Fibroblast of villous mesenchyme (primary cell): ENCODE measurements around the gene SLC25A53. TPM values are rescaled to one million over a fixed set of nuclear protein-coding genes. Genes with fewer than 3 reads are reported as not detected.
"Not testable (repeated sequence)": the region's sequence is repeated elsewhere in the genome, so short reads cannot be mapped to it uniquely, and the experiment has no call there.

ENCODE experiments used
- DNase-seq: peaks from one replicate; pipeline ENCODE4 v3.0.0-alpha.2; 2010; ENCODE audit warnings: low read depth
- H3K4me3 ChIP-seq: 2 replicates; pipeline ENCODE4 v1.5.1; 2011; ENCODE audit warnings: low read depth, mild to moderate bottlenecking, low read length
- CTCF ChIP-seq: IDR thresholded peaks from 2 replicates; pipeline ENCODE4 v1.5.1; 2012; ENCODE audit warnings: low read depth, mild to moderate bottlenecking, low read length; ENCODE audit not compliant: insufficient read depth
- total RNA-seq: library from RNA; depleted of rRNA; stranded (reverse); fragments of >200 nt; gene quantifications from 2 replicates; pipeline ENCODE4 v1.2.3, GENCODE V29; 2012

The SLC25A53 gene
- total RNA-seq, 1 donor: 5.6 TPM

DNA sequence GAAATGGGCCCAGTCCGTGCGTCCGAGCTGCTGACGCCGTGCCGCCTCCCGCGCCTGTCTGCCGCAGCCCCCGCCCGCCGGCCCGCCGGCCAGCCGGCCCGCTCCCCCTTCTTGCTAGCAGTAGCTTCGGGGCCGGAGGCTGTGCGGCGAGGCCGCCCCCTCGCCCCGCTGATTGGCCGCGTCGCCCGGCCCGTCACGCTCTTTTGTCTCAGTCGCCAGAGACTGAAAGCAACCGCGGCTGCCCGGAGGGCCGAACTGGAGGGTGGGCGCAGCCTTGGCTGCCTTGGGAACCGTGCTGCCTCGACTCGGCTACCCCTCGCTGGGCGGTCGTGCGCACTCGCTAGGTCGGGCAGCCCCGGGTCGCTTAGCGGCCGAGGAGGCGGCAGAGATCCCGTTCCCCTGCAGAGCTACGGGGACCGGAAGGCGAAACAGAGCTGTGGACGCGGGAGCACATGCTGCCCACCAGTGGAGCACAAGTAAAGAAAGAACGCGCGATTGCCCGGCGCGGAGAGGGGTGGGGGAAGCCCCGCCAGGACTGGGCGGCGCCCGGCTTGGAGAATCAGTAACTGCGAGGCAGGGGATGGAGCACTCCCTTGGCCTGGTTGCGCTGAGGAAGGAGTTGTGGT, 44.4 kb downstream of the SLC25A53 start, which contains the start of gene ZCCHC18:
ZCCHC18 (plus strand) TSS at position 198 of the 626 bp plus-strand sequence. CDS start 1,589 bp downstream, outside the sequence.
- no peak for TF ChIP-seq CTCF
- H3K4me3 ChIP-seq: peak within 1 kb of the TSS; percentile 62
- peak; percentile 41 for DNase-seq

DNA sequence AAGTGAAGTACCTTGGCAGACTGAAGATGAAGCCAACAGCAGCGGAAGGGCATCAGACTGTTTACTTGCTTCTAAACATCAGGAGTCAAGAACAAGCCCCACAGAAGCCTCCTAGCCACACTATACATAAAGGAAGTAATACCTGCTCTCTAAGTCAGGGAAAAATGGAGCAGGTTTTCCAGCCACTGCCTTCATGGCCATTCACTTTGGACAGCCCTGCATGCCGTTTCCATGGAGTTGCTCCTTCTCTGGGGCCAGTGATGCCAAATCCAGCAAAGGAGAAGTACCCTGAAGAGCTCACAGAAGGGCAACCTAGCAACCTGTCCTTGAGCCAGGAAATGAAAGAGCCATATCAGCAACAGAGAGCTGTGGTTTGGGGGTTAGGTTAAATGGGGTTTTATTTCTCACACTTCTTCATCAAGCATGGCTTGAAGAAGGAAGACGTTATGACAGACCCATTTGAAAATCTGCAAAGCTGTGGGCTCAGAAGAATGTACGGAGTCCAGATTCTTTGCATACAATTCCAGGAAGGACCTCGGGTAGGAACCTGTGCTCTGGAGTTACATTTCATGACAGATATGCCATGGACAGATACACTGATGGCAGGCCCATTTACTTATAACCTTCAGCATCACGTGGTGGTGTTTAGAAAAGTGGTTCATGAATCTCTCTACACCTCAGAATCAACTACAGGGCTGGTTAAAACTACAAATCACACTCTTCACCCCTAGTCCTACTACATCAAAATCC, 46.1 kb downstream of the SLC25A53 start:
- not testable (repeated sequence) for DNase-seq, H3K4me3 ChIP-seq

- H3K4me3 ChIP-seq: no peak overlapping the region
- TF ChIP-seq CTCF: no peak
- DNase-seq: no peak
Observed at GRCh38 chrX:104108955-104109354, 47.9 kb downstream of the SLC25A53 start.

DNA sequence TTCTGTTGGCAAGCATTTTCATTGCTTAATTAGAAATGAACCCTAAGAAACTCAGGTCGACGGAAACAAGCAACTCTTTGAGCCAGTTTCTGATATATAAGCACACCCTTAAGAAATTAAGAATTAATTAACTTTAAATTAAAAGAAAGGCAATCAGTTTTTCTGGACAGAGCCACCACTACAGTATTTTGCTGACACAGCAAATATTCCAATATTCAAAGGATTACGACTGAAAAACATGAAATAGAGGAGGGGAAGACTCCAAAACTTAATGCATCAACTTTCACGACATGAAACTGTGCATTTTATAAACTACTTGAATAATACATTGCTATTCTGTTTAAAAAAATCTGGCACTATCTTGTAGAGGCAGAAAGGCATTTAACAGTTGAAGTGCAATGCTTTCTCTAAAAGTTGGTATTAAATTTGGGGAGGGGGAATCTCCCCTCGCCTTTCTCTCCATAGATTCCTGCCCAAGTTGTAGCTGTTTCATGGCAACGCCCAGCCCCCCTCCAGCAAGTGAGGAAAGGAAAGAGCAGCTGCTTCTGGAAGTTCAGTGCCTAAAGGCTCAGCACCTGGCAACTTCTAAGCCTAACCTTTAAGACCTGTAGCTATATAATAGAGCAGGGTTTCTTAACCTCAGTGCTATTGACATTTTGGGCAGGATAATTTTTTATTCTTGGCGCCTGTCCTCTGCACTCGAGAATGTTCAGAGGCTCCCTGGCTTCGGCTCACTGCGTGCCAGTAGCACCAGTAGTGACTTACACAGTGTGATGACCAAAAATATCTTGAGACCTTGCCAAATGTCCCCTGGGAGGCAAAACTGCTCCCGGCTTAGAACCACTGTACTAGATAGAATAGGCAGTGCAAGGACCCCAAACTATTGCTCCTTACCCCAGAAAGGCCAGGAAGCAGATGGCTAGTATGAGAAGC, 51.2 kb downstream of the SLC25A53 start:
- no peak overlapping the region for H3K4me3 ChIP-seq
- TF ChIP-seq CTCF: no peak
- DNase-seq: no peak

DNA sequence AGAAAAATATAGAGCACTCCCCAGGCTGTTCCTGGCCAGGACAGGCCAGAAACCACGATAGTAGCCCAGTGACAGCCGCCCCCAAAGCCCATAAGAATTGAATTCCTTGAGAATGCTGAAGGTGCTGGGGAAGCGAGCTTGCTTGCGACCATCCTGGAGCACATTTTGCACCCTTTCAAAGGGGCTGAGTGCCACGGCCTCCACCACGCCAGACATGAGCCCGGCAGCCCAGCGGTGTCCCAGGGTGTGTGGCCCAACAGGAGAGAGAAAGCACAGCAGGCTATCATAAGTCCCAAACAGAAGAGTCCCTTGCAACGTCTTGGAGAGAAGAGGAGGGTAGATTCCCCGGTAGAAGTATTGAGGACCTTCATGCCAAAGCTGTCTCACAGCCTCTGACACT, 52.1 kb downstream of the SLC25A53 start:
- DNase-seq: no peak
- no peak overlapping the region for H3K4me3 ChIP-seq
- no peak for TF ChIP-seq CTCF

- no peak for TF ChIP-seq CTCF
- no peak overlapping the region for H3K4me3 ChIP-seq
- DNase-seq: no peak
Observed at GRCh38 chrX:104098919-104099318, 57.9 kb downstream of the SLC25A53 start.

GRCh38 chrX:104098151-104098808, 58.5 kb downstream of the SLC25A53 start:
- H3K4me3 ChIP-seq: no peak overlapping the region
- peak; percentile 79 for DNase-seq
- peak; percentile 56 for TF ChIP-seq CTCF
